Measurements from ENCODE around the gene FUBP3.
"Not testable (repeated sequence)": the region's sequence is repeated elsewhere in the genome, so short reads cannot be mapped to it uniquely, and the experiment has no call there.

FUBP3 gene

GRCh38 chr9:130557077-130557468 is 22.3 kb upstream of the FUBP3 start:
- no peak for DNase-seq

DNA sequence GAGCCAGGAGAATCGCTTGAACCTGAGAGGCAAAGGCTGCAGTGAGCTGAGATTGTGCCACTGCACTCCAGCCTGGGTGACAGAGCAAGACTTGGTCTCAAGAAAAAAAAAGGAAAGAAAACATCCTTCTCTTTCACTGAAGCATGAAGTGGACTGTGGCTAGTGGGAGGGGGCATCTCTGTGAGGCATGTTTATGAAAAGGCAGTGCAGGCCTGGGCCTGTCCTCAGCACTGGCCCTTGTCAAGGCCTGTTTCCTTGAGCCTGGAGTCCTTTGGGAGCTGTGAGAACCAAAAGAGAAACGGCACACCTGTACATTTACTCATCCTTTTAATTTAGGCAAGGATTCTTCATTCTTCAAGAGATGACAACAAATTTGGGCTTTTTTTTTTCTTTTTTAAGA is 18.3 kb upstream of the FUBP3 start:
- no peak for DNase-seq

DNA sequence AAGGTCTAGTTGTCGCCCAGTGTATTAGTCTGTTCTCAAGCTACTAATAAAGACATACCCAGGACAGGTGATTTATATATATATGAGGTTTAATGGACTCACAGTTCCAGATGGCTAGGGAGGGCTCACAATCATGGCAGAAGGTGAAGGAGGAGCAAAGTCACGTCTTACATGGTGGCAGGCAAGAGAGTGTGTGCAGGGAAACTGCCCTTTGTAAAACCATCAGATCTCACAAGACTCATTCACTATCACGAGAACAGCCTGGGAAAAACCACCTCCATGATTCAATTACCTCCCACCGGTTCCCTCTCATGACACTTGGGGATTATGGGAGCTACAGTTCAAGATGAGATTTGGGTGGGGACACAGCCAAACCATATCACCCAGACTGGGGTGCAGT is 16.9 kb upstream of the FUBP3 start:
- not testable (repeated sequence) for DNase-seq

DNA sequence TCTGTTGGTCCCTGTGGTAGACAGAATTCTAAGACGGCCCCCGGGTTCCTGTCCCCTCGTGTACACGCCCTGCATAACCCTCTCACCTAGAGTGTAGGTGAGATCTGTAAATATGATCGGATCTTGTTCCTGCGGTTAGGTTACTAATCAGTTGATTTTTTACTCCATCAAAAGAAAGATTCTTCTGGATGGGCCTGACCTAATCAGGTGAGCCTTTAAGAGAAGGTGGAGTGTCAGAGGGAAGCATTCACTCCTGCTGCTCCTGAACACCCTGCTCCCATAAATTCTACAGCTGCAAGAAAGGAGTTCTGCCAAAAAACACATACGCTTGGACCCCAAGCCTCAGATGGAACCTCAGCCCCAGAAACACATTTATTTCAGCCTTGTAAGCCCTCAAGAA is 15.6 kb upstream of the FUBP3 start:
- DNase-seq: no peak

DNA sequence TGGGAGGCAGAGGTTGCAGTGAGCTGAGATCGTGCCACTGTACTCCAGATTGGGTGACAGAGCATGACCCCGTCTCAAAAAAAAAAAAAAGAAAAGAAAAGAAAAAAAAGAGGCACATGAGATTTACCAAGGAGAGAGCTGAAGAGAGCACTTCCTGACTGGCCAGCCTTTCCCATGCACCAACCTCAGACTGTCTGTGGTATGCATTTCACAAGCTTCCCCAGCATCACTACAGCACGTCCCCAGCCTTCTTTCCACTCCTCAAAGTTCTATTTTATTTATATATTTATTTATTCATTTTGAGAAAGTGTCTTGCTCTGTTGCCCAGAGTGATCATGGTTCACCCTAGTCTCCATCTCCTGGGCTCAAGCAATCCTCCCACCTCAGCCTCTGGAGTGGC is 13.6 kb upstream of the FUBP3 start:
- DNase-seq: no peak

- DNase-seq: no peak
Observed at GRCh38 chr9:130570208-130570607, 9.2 kb upstream of the FUBP3 start.

DNA sequence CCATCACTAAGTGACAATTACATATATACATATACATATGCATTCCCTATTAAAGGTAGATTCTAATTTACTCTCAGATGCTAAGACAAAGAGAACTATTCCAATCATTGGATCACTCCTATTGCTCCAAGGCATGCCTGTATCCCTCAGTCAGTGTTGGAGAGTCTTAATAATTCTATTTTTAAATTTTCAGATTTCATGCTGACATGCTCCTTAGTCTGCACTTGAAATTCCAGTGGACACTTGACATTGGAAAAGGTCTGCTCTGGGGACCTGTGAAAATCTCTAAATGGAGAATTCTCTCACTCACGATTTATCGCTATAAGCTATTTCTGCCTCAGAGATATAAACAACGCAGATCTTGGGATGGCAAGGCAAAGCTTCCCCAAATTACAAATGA is 3.9 kb upstream of the FUBP3 start:
- no peak for DNase-seq

DNA sequence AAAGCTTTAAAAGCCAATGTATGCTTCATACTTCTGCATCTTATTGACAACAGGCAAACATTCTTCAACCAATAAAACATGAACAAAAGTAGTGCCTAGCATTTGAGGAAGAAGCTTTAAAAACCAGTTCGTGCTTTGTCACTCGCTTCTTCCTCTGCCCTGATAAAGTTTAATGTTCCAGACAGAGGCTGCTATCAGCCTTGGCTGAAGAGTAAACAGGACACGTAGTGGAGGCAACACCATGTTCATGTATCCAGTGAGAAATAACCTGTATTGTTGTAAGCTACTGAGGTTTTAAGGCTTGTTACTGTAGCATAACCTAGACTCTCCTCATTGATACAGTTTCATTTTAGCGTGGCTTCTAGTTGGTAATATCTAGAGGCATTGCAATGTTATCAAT is 3.2 kb upstream of the FUBP3 start:
- no peak for DNase-seq

GRCh38 chr9:130579738-130580463 is 524 bp downstream of the FUBP3 start:
- no peak for DNase-seq

- DNase-seq: no peak
Observed at GRCh38 chr9:130581766-130582165, 2.4 kb downstream of the FUBP3 start.

- no peak for DNase-seq
Observed at GRCh38 chr9:130583271-130583670, 3.9 kb downstream of the FUBP3 start.

- no peak for DNase-seq
Observed at GRCh38 chr9:130587921-130588320, 8.5 kb downstream of the FUBP3 start.

DNA sequence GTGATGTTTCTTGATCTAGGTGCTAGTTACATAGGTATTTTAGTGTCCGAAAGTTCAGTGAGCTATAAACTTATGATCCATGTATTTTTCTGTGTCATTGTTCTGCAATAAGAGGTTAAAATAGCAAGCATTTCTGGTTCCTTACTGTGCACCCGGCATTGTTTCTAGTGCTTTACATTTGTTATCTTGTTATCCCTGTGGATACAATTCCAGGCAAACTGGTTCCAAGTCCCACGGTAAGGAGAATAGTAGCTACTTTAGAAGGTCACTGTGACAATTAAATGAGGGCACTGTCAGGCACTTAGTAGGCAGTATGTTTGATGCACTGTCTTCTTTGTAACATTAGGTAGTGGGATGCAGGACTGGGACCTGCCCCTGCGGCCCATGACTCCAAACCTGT is 9.0 kb downstream of the FUBP3 start:
- no peak for DNase-seq

DNA sequence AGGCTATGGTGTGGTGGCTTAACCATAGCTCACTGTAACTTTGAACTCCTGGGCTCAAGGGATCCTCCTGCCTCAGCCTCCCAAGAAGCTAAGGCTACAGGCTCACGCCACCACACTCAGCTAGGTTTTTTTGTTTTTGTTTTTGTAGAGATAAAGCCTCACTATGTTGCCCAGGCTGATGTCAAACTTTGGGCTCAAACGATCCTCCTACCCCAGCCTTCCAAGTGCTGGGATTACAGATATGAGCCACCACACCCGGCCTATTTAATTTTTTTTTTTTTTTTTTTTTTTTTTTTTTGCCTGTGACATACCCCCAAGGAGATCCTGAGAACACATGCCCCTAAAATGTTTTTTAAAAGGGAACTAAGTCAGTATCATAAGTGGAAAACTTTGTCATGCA is 10.4 kb downstream of the FUBP3 start:
- DNase-seq: no peak

DNA sequence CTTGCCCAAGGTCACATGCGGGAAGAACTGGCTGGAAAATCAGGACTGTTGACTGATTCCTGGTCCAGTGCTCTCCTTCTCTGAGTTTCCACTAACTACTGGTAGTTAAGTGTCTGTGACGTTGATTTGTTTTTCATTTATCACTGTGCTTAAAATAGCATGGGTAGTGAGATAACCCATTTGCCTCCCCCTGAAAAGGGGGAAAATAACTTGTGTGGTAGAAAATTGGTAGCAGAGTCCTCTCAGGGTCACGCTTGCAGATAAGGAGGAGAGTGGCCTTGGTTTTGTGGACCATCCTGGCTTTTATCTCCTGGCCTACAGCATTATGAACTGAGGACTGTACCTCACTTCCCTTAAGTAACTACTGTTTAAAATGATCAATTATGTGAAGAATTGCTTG is 10.9 kb downstream of the FUBP3 start:
- DNase-seq: no peak

DNA sequence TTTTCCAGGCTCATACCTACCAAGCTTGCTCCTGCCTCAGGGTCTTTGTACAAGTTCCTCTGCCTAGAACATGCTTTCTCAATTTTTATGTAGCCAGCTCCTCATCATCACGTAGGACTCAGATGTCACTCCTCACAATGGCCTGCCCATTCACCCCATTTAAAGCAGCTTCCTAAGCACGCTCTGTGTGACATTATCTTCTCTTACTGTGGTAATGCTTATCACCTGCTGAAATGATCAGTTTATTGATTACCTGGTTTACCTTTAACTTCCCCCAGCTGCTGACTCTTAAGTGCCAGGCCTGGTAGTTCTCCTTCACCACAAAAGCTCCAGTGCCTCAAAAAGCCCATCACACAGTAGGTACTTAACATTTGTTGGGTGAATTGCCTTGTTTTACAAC is 13.6 kb downstream of the FUBP3 start:
- DNase-seq: no peak

DNA sequence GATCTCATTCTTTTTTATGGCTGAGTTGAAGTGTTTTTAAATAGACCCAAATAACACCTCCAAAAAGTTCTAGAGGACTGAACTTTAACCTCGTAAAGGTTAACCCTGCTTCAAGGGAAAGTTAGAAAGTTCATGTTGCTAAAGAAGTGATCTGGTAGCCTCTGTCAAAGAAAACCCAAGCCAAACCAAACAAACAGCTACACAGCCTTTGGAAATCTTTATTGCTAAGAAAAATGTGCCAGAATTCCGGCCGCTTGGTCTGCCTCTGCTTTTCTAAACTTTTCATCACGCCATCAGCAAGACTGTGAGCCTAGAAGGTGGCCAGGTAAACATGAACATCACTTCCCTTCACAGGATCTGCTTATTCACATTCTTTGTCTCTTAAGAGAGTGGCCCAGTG is 17.9 kb downstream of the FUBP3 start:
- no peak for DNase-seq

- DNase-seq: no peak
Observed at GRCh38 chr9:130598188-130598587, 18.8 kb downstream of the FUBP3 start.

- DNase-seq: no peak
Observed at GRCh38 chr9:130599625-130600024, 20.2 kb downstream of the FUBP3 start.

DNA sequence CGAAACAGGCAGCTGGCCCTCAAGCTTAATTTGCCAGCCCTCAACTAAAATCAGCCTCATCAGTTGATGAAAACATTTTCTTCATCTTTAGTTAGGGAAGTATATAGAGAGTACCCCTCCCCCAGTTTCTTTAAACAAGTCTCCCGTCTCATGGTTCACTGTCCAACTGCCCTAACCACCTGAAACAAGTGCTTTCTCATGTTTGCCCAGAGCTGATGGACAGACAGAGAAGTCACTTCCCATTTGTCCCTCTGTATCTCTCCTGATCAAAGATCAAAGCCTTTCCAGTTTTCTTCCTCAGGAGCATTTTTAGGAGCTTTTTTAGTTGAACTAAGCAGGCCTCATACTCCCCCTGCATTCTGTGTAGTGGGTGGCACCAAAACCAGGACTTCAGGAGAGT is 21.7 kb downstream of the FUBP3 start:
- DNase-seq: no peak

GRCh38 chr9:130604295-130604694 is 24.9 kb downstream of the FUBP3 start:
- no peak for DNase-seq

GRCh38 chr9:130606887-130607600 is 27.7 kb downstream of the FUBP3 start:
- DNase-seq: no peak

DNA sequence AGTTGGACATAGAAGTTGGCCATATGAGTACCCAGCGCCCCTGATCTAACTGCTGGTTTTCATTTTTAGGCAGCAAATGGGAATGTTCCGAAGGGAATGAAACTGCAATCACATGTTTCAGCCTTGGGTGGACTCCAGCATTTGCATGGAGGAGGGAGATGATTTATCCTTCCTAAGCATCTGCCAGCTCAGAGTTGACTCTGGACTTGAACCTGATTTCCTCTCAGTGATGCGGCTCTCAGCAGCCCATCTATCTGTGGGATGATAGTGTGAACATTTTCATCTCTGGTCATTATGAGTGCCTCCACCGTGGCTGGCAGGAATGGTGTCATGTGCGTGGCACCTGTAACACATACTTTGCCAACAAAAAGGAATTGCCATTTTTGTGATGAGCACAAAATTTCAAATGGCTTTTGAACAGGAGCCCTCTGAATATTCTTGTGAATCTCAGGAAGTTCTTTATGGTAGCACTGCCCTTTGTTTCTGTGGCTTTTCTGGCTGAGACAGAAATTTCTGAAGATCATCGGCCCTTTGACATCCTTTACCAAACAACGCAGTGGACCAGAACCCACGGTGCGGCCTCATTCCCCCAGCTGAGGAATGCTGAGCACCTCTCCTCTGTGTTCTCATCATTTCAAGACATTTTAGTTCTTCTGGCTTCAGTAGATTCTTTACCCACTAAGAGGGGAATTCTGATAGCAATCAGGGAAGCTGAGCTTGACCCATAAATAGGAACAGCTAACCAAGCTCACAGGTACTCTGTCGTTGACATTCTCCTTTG is 28.5 kb downstream of the FUBP3 start:
- no peak for DNase-seq

DNA sequence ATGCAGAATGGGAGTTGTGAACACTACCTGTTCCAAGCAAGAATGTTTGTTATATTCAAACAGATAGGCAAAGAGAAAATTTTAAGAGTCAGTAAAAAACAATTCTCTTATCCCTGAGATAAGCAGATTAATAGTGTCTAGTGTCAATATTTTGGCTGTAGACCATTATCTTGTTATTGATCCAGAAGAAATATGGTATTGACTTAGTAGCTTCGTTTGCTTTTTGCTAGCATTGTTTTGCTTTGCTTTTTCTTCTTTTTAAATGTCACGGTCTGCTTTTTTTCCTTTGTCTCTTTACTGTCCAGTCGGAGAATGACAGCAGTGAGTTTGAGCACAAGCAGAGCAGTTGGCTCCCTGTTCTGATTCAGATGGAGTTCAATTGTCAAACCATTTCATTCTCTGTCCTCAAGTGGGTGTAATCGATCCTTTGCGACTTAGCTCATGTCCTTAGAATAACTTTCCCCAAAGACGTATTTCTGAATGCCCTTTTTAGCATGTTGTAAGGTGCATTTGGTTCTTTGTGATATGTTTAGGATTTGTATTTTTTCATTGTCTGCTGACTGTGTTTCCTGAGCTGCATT is 29.3 kb downstream of the FUBP3 start:
- DNase-seq: no peak
